ENCODE measurements around the gene ANKZF1. TPM values are rescaled to one million over a fixed set of nuclear protein-coding genes. Genes with fewer than 3 reads are reported as not detected.

The ANKZF1 gene
- total and polyA plus RNA-seq, 12 donors: 12.7 to 44.7 (median 25.5) TPM

DNA sequence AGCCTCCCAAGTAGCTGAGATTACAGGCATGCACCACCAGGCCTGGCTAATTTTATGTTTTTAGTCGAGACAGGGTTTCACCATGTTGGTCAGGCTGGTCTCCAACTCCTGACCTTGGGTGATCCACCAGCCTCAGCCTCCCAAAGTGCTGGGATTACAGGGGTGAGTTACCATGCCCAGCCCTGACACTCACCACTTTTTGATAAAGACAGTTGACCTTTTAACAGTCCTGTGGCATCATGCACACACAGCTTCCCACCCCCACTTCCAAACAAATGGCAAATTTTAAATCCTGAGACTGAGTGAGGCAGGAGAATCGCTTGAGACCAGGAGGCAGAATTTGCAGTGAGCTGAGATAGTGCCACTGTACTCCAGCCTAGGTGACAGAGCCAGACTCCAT, 43.4 kb downstream of the ANKZF1 start:
- intact Hi-C loops (cut with DNase I): no loop called here
- Histone ChIP-seq H3K9me3 (no peaks in the 10 kb centered on the region), H3K36me3 (no peaks in the 10 kb centered on the region), H3K27me3 (no peaks in the 10 kb centered on the region), H3K4me1 (peaks cover 2 to 36% (median 18%) of the 10 kb centered on the region in 9 donors), H3K27ac (peak overlapping the region in 2 of 10 donors; percentile 95 to 98), H3K4me3 (no peak overlapping the region)
- whole genome bisulfite sequencing, 2 donors: 62 to 71% methylated on average over 2 of the region's 2 CpGs
- DNase-seq (no peak), ATAC-seq (no peak)
- TF ChIP-seq, protein P1, sequence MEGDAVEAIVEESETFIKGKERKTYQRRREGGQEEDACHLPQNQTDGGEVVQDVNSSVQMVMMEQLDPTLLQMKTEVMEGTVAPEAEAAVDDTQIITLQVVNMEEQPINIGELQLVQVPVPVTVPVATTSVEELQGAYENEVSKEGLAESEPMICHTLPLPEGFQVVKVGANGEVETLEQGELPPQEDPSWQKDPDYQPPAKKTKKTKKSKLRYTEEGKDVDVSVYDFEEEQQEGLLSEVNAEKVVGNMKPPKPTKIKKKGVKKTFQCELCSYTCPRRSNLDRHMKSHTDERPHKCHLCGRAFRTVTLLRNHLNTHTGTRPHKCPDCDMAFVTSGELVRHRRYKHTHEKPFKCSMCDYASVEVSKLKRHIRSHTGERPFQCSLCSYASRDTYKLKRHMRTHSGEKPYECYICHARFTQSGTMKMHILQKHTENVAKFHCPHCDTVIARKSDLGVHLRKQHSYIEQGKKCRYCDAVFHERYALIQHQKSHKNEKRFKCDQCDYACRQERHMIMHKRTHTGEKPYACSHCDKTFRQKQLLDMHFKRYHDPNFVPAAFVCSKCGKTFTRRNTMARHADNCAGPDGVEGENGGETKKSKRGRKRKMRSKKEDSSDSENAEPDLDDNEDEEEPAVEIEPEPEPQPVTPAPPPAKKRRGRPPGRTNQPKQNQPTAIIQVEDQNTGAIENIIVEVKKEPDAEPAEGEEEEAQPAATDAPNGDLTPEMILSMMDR (IDR thresholded peaks at IDR 0.05): no peak

DNA sequence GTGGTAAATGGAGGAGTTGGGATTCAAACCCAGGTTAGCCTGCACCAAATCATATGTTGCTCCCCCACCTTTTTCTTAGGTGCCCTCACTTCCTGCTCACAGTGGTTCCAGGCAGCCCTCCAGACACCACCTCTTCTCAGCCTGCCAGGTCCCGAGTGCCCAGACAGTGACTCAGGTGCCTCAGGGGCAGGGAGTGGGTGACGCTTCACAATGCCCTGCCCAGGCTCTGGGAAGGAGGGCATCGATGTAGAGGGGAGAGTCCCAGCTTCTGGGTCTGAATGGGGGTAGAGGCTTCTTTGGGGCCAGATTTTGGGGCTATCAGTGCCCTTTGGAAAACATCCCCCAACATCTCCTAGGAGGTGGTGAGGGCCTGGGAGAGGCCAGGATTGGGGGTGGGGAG, 44.3 kb downstream of the ANKZF1 start:
- WGBS, 2 donors: 74 to 82% methylated on average over 3 of the region's 3 CpGs
- Histone ChIP-seq H3K27me3 (no peaks in the 10 kb centered on the region), H3K36me3 (no peaks in the 10 kb centered on the region), H3K27ac (peak overlapping the region; percentile 51 to 98 (median 90)), H3K9me3 (no peaks in the 10 kb centered on the region), H3K4me3 (no peak overlapping the region), H3K4me1 (peaks cover 11 to 46% (median 26%) of the 10 kb centered on the region in 9 donors)
- intact Hi-C loops (cut with DNase I): no loop called here
- DNase-seq: no peak
- TF ChIP-seq, protein P1 (IDR thresholded peaks at IDR 0.05): no peak
- ATAC-seq: peak in 1 of 8 donors; percentile 29

DNA sequence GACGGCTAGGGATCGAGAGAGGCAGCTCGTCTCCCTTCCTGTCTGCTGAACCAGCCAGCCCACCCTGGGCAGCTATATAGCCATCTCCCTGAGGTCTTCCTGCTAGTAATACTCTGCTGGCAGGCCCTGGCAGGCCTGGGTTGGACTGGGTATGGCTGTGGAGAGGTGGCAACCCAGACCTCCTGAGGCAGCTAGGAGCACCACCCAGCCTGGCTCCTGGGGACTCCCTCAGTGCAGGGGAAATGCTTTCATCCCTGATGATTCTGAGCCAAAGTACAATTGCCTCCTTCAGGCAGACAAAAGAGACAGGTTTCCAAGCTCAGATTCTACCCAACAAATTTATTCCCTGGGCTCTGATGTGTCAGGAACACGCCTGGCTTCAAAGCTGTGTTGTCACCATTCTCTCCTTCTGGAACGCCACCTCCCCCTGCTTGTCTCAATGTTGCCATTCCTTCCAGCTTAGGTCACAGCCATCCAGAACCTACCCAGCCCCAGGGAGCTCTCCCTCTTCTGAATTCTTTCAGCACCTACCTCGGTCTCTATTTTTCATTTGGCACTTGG, 44.8 kb downstream of the ANKZF1 start:
- TF ChIP-seq, protein P1 (IDR thresholded peaks at IDR 0.05): no peak
- no peaks in the 10 kb centered on the region for H3K27me3 ChIP-seq
- intact Hi-C loops (cut with DNase I): no loop called here
- no peaks in the 10 kb centered on the region for H3K36me3 ChIP-seq
- peak overlapping the region; percentile 51 to 98 (median 90) for H3K27ac ChIP-seq
- peaks cover 11 to 41% (median 26%) of the 10 kb centered on the region in 9 donors for H3K4me1 ChIP-seq
- H3K9me3 ChIP-seq: no peaks in the 10 kb centered on the region
- WGBS, 2 donors: 24 to 34% methylated on average over 6 of the region's 6 CpGs
- DNase-seq (peak in 1 of 2 donors; percentile 68), ATAC-seq (peak in 5 of 8 donors; percentile 24 to 62 (median 31))
- no peak overlapping the region for H3K4me3 ChIP-seq

DNA sequence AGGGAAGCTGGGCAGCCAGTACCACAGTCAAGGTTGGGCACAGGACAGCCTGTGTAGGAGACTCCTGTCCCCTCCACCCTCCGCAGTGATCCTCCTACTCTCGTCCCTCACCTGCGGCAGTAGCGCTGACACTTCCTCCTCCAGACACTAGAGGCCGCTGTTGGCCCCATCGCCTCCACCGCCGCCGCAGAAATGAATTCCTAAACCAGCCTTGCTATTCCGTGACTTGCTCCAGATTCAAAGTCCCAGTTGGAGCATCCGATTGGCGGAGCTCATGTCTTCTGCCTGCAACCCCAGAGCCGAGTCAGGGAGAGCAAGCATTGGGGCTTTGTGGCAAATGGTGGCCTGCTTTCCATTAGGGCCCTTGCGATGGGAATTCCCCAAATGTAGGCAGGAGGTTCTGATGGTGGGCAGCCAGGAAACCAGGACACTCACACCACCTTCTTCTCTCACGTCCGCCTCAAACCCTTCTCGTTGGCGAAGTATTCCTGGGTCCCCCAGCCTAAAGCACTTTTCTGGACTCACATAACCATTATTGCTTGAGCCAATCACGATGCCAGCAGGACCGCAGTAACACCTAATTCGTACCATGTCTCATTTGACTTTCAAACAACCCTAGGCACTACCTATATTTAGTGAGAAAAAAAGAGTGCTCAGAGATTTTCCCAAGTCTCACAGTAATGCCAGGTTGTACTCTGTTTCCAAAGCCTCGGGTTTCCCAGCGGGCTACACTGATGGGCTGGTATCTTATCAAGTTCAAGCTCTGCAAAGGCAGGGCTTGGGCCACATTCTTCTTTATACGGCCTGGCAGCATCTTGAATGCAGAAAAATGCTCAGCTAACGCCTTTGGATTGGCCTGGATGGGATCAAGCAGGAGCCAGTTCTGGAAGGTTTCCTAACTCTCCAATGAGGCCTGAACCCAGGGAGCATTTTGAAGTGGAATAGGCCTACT, 48.4 kb downstream of the ANKZF1 start:
- H3K4me1 ChIP-seq: peaks cover 11 to 63% (median 36%) of the 10 kb centered on the region in 9 donors
- peak overlapping the region; percentile 91 to 100 (median 98) for H3K27ac ChIP-seq

More for the DNA sequence above, 48.4 kb downstream of the ANKZF1 start:
- intact Hi-C loops (cut with DNase I): loop anchor here in 6 of 10 donors (1.0 to 5.0 kb wide), 7 partner anchors 17 to 116 kb away; partner anchors contain the start of genes TUBA4A (in 2 of the 6), TUBA4B (in 2 of the 6), ANKZF1 (in 1 of the 6) and ATG9A (in 1 of the 6)
- peak overlapping the region in 7 of 10 donors; percentile 10 to 96 (median 77) for H3K4me3 ChIP-seq
- no peaks in the 10 kb centered on the region for H3K9me3 ChIP-seq
- H3K27me3 ChIP-seq: no peaks in the 10 kb centered on the region
- 25% methylated on average over 25 of the region's 25 CpGs for WGBS, 2 donors
- peak; percentile 76 to 83 for DNase-seq
- peak in 7 of 8 donors; percentile 8 to 56 (median 19) for ATAC-seq
- H3K36me3 ChIP-seq: peaks cover 0 to 29% (median 22%) of the 10 kb centered on the region in 9 donors
- TF ChIP-seq, protein P1 (IDR thresholded peaks at IDR 0.05): peak; percentile 96 to 99 (median 99)
